COLO829 (cell line): ENCODE data around the gene PEAK1.
A peak's percentile ranks its signal among the peaks of the same experiment; 100 is the strongest.

ENCODE experiments used
- DNase-seq: peaks from one replicate; pipeline ENCODE4 v3.0.0; 2012; ENCODE audit warnings: low spot score

The PEAK1 gene

GRCh38 chr15:77402740-77403379, 17.0 kb downstream of the PEAK1 start:
- DNase-seq = peak; percentile 18

GRCh38 chr15:77400258-77400657, 19.6 kb downstream of the PEAK1 start:
- DNase-seq = no peak

- no peak for DNase-seq
These were observed 21.0 kb downstream of the PEAK1 start for GRCh38 chr15:77398927-77399326.

DNA sequence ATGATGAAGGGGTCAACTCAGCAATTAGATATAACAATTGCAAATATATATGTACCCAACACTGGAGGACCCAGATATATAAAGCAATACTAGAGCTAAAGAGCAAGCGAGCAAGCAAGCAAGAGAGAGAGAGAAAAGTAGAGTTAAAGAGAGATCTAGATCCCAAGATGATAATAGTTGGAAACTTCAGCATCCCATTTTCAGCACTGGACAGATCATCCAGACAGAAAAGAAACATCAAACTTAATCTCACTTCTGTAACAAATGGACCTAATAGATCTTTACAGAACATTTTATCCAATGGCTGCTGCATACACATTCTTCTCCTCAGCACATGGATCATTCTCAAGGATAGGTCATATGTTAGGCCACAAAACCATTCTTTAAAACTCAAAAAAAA, 23.2 kb downstream of the PEAK1 start:
- no peak for DNase-seq

DNA sequence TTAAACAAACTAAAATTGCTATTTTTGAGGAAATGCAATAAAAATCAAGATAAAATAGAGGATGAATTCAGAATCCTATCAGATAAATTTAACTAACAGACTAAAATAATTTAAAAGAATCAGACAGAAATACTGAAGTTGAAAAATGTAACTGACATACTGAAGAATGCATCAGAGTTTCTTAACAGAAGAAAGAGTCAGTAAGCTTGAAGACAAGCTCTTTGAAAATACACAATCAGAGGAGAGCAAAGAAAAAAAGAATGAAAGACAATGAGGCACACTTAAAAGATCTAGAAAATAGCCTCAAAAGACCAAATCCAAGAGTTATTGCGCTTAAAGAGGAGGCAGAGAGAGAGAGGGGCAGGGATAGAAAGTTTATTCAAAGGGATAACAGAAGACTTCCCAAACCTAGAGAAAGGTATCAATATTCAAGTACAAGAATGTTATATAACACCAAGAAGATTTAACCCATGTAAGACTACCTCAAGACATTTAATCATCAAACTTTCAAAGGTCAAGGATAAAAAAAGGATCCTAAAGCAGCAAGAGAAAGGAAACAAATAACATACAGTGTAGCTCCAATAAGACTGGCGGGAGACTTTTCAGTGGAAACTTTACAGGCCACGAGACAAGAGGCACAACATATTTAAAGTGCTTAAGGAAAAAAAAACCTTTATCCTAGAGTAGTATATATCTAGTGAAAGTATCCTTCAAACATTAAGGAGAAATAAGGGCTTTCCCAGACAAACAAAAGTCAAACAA, 24.7 kb downstream of the PEAK1 start:
- no peak for DNase-seq

DNA sequence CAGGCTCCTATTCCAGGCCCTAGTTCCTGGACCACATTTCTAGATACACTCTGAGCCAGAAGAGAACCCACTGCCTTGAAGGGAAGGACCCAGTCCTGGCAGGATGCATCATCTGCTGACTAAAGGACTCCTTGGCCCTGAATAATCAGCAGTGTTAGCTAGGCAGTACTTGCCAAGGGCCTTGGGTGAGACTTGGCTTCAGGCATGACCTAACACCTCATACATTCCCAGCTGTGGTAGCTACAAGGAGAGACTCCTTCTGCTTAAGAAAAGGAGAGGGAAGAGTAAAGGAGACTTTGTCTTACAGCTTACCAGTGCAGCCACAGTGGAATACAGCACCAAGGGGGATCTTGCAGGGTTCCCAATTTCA, 26.4 kb downstream of the PEAK1 start:
- no peak for DNase-seq

- DNase-seq = no peak
These were observed 27.0 kb downstream of the PEAK1 start for GRCh38 chr15:77392762-77393470.

- DNase-seq = no peak
These were observed 28.4 kb downstream of the PEAK1 start for GRCh38 chr15:77391372-77391951.

- no peak for DNase-seq
These were observed 32.4 kb downstream of the PEAK1 start for GRCh38 chr15:77387365-77388105.

DNA sequence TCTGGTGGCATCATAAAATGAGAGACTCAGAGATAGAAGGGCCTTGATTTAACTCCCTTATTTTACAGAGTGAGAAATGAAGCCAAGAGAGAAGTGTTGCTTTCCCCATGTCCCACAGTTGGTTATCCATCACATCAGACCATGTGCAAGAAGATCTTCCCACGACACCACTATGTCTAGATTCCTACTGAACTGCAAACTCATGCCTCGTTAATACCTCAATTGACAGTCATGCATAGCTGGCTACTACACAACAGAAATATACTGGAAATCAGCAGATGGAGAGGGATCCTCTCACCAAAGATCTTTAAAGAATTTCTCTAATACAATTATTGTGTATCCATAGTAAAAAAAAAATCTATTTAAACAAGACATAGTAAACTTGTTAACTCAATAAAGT, 33.3 kb downstream of the PEAK1 start:
- no peak for DNase-seq

- no peak for DNase-seq
These were observed 35.1 kb downstream of the PEAK1 start for GRCh38 chr15:77384589-77385359.

- no peak for DNase-seq
These were observed 35.8 kb downstream of the PEAK1 start for GRCh38 chr15:77384086-77384485.

- DNase-seq = no peak
These were observed 39.9 kb downstream of the PEAK1 start for GRCh38 chr15:77380033-77380432.

GRCh38 chr15:77376770-77377169, 43.1 kb downstream of the PEAK1 start:
- no peak for DNase-seq

DNA sequence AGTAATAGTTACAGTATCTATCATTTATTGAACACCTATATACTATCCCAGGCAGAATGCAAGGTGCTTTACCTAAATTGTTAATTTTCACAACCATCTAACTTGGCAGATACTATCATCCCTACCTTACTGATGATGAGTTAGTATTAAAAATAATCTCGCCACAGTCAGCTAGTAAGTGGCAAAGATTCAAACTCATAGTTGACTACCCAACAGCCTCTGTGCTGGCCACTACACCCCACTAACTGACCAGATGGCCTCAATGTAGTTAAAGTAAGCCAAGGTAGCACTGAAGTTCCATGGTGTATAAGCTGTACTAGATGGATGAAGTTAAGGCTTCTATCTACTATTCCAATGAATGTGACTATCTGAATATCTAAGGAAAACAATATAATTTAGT, 44.8 kb downstream of the PEAK1 start:
- DNase-seq = no peak

- DNase-seq = no peak
These were observed 46.5 kb downstream of the PEAK1 start for GRCh38 chr15:77373441-77373840.

DNA sequence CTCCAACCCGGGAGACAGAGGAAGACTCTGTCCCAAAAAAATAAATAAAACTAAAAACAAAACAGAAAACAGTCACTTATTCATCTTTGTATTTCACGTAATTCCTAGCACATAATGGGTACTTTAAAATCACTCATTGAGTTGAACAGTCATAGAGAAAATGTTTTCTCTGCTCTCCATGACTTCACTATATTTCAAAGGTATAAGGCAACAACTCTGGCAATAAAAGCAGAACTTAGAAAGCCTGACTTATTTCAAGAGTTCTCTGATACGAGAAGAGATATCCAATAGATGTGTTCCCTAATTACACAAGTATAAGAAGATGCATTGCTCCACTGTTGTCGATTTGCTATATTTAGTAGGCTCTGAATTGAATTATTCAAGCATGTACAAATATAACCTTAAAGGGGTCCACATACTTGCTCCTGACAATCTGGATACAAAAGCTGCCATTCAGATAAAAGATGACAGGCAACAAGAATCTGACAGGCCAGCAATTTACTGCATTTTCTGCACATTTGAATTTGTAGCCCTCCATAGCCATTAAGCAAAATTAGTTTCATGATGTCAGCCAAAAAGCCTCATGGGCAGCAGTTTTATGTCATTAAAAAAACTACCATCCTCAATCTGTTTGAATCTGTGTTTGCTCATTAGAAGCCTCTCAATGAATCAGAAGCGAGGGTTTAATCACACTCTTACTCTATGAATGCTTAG, 47.9 kb downstream of the PEAK1 start:
- DNase-seq = no peak

- no peak for DNase-seq
These were observed 49.3 kb downstream of the PEAK1 start for GRCh38 chr15:77370580-77370979.

DNA sequence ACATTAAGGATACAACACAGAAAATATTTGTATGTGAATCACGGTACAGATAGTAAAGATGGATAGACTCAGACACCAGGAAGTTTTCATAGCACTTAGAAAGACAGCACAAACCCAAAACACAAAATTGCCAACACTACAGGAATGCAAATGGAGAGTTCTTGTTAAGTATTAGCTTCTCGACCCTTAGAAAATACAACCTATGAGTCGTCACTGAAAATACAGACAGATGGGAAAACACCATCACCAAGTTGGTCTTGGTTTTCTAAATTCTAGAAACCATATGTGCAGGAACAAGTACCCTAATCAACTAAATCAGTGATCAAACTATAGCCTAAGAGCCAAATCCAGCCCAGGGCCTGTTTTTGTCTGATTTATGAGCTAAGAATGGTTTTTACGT, 50.7 kb downstream of the PEAK1 start:
- DNase-seq = no peak

DNA sequence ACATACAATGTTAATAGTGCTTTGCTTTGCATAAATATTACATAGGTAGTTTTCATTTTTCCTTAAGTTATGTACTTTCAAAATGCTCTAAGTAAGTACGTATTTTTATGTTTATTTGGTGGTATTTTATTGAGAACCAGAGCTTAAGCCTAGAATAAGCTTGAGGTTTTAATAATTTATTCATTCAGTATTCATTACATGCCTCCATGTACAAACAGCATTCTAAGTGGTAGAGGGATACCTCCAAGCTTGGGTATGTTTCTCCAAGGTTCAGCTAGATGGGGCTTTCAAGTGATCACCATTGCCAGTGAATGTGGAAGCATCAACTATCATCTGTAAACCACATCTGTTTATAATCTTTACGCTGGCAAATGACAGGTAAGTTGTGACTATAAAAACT, 52.3 kb downstream of the PEAK1 start:
- DNase-seq = no peak

DNA sequence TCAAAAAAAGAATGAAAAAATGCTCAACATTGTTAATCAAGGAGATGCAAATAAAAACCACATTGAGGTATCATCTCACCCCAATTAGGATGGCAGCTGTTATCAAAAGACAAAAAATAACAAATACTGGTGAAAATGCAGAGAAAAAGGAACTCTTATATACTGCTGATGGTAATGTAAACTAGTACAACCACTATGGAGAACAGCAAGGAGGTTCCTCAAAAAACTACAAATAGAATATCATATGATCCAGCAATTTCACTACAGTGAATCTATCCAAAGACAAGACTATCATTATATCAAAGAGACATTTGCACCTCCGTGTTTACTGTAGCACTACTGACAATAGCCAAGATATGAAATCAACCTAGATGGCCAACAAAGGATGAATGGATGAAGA, 58.4 kb downstream of the PEAK1 start:
- DNase-seq = no peak
